HG03342 (cell line): ENCODE data around the gene CAV2.

Experiments
- ATAC-seq: cut with Tn5 transposase; IDR thresholded peaks from one replicate; pipeline ENCODE4 v1.9.1; 2021; ENCODE audit warnings: mild to moderate bottlenecking, moderate library complexity; ENCODE audit not compliant: unreplicated experiment

Gene CAV2

GRCh38 chr7:116522247-116522646 is 22.7 kb downstream of the CAV2 start:
- ATAC-seq: no peak

- no peak for ATAC-seq
Measured at GRCh38 chr7:116524221-116524608, 24.7 kb downstream of the CAV2 start.

GRCh38 chr7:116524609-116525297 is 25.2 kb downstream of the CAV2 start, which contains the start of gene CAV1:
Gene CAV1 (plus strand): TSS chr7:116525036. CDS start chr7:116525063, 27 bp downstream.
- ATAC-seq: no peak

GRCh38 chr7:116525298-116525912 is 25.9 kb downstream of the CAV2 start:
- ATAC-seq: peak; percentile 37

GRCh38 chr7:116525913-116526861 is 26.6 kb downstream of the CAV2 start:
- peak; percentile 95 for ATAC-seq

GRCh38 chr7:116526897-116527296 is 27.4 kb downstream of the CAV2 start:
- no peak for ATAC-seq

- no peak for ATAC-seq
Measured at GRCh38 chr7:116527521-116527920, 28.0 kb downstream of the CAV2 start.

GRCh38 chr7:116528008-116528789 is 28.7 kb downstream of the CAV2 start:
- ATAC-seq: no peak

- ATAC-seq: no peak
Measured at GRCh38 chr7:116529250-116529649, 29.7 kb downstream of the CAV2 start.

GRCh38 chr7:116530107-116530820 is 30.7 kb downstream of the CAV2 start:
- no peak for ATAC-seq

GRCh38 chr7:116532102-116532688 is 32.7 kb downstream of the CAV2 start:
- no peak for ATAC-seq

GRCh38 chr7:116534790-116535189 is 35.3 kb downstream of the CAV2 start:
- no peak for ATAC-seq

GRCh38 chr7:116535416-116535815 is 35.9 kb downstream of the CAV2 start:
- no peak for ATAC-seq

GRCh38 chr7:116538138-116538537 is 38.6 kb downstream of the CAV2 start:
- ATAC-seq: no peak

- no peak for ATAC-seq
Measured at GRCh38 chr7:116539879-116540278, 40.3 kb downstream of the CAV2 start.

GRCh38 chr7:116540743-116541142 is 41.2 kb downstream of the CAV2 start:
- no peak for ATAC-seq

- no peak for ATAC-seq
Measured at GRCh38 chr7:116541951-116542350, 42.4 kb downstream of the CAV2 start.

GRCh38 chr7:116542618-116543017 is 43.1 kb downstream of the CAV2 start:
- ATAC-seq: no peak

- no peak for ATAC-seq
Measured at GRCh38 chr7:116543664-116544063, 44.1 kb downstream of the CAV2 start.

- no peak for ATAC-seq
Measured at GRCh38 chr7:116544487-116544886, 44.9 kb downstream of the CAV2 start.
